HFFc6 (cell line): ENCODE results near the gene EXOSC1. TPM values are rescaled to one million over a fixed set of nuclear protein-coding genes. Genes with fewer than 3 reads are reported as not detected.
"Not testable (repeated sequence)": the region's sequence is repeated elsewhere in the genome, so short reads cannot be mapped to it uniquely, and the experiment has no call there.

Experiments used
- DNase-seq: peaks from one replicate; pipeline ENCODE4 v3.0.0-alpha.2; 2018
- H3K27ac Mint-ChIP-seq: 2 replicates; pipeline ENCODE4 v1.8.0; 2020; ENCODE audit warnings: mild to moderate bottlenecking, mixed read lengths
- H3K27me3 Mint-ChIP-seq: 2 replicates; pipeline ENCODE4 v1.8.0; 2021; ENCODE audit warnings: mild to moderate bottlenecking, moderate library complexity, mixed read lengths; ENCODE audit not compliant: insufficient read depth
- H3K36me3 Mint-ChIP-seq: 2 replicates; pipeline ENCODE4 v1.8.0; 2021; ENCODE audit warnings: low read depth, mixed read lengths
- H3K4me1 Mint-ChIP-seq: 2 replicates; pipeline ENCODE4 v1.8.0; 2020; ENCODE audit warnings: low read depth, mixed read lengths
- H3K4me3 Mint-ChIP-seq: 2 replicates; pipeline ENCODE4 v1.8.0; 2020; ENCODE audit warnings: mild to moderate bottlenecking, moderate library complexity, mixed read lengths
- H3K9me3 Mint-ChIP-seq: 2 replicates; pipeline ENCODE4 v1.8.0; 2020; ENCODE audit warnings: mild to moderate bottlenecking, mixed read lengths
- CTCF ChIP-seq: fragments of 200-600 bp; sonication (generic); IDR thresholded peaks from 2 replicates; pipeline ENCODE4 v1.5.0; 2021; ENCODE audit warnings: antibody characterized with exemption, mild to moderate bottlenecking
- total RNA-seq, 6 experiments: library from RNA; stranded (reverse); fragmentation: NEBNext Ultra II Directional; extraction: Animal tissue kit (Norgen Biotek cat#: 25700); gene quantifications; 2 replicates in 1 of 6; 3 replicates in 5 of 6; pipeline ENCODE4 v1.2.3, GENCODE V29; 2021

EXOSC1 gene
- total RNA-seq, 6 experiments from 2014 or later: 36.2 to 42.8 (median 39.9) TPM

- H3K4me3 Mint-ChIP-seq: peak overlapping the region; percentile 93
- no peaks in the 10 kb centered on the region for H3K9me3 Mint-ChIP-seq
- DNase-seq: peak; percentile 20
- peaks cover 31% of the 10 kb centered on the region for H3K36me3 Mint-ChIP-seq
- no peak for TF ChIP-seq CTCF
- H3K4me1 Mint-ChIP-seq: peaks cover 37% of the 10 kb centered on the region
- H3K27me3 Mint-ChIP-seq: peaks cover 5% of the 10 kb centered on the region
- H3K27ac Mint-ChIP-seq: peak overlapping the region; percentile 84
Observed at GRCh38 chr10:97427571-97428179, 18.1 kb downstream of the EXOSC1 start.

- TF ChIP-seq CTCF: no peak
Observed at GRCh38 chr10:97426776-97427570, 18.8 kb downstream of the EXOSC1 start.

GRCh38 chr10:97425964-97426775, 19.6 kb downstream of the EXOSC1 start, which contains the start of gene PGAM1:
Gene PGAM1, plus strand, starts transcription at chr10:97426191. Its CDS starts 117 bp downstream, at chr10:97426308.
- TF ChIP-seq CTCF: peak; percentile 80
- Mint-ChIP-seq H3K4me3 (peak within 1 kb of the TSS; percentile 93), H3K9me3 (no peaks in the 10 kb centered on the region), H3K4me1 (peaks cover 38% of the 10 kb centered on the region), H3K27ac (peak within 1 kb of the TSS; percentile 94), H3K36me3 (peaks cover 30% of the 10 kb centered on the region), H3K27me3 (peaks cover 5% of the 10 kb centered on the region)
- DNase-seq: peak; percentile 94

More at GRCh38 chr10:97426776-97427570, 18.8 kb downstream of the EXOSC1 start:
- H3K36me3 Mint-ChIP-seq: peaks cover 31% of the 10 kb centered on the region
- H3K27ac Mint-ChIP-seq: peak overlapping the region; percentile 84
- peaks cover 38% of the 10 kb centered on the region for H3K4me1 Mint-ChIP-seq
- no peaks in the 10 kb centered on the region for H3K9me3 Mint-ChIP-seq
- H3K27me3 Mint-ChIP-seq: peaks cover 5% of the 10 kb centered on the region
- DNase-seq: no peak
- H3K4me3 Mint-ChIP-seq: peak overlapping the region; percentile 93

GRCh38 chr10:97423757-97424098, 22.1 kb downstream of the EXOSC1 start:
- peak overlapping the region; percentile 37; the same call in 1 of the 2 replicates for H3K4me3 Mint-ChIP-seq
- peak overlapping the region; percentile 94 for H3K27ac Mint-ChIP-seq
- peaks cover 22% of the 10 kb centered on the region for H3K36me3 Mint-ChIP-seq

GRCh38 chr10:97416565-97416964, 29.2 kb downstream of the EXOSC1 start:
- H3K27ac Mint-ChIP-seq: no peak overlapping the region
- H3K4me1 Mint-ChIP-seq: peaks cover 37% of the 10 kb centered on the region
- no peak overlapping the region for H3K4me3 Mint-ChIP-seq
- no peak for DNase-seq
- H3K9me3 Mint-ChIP-seq: no peaks in the 10 kb centered on the region
- TF ChIP-seq CTCF: no peak
- H3K27me3 Mint-ChIP-seq: no peaks in the 10 kb centered on the region
- no peaks in the 10 kb centered on the region; the same call in 1 of the 2 replicates for H3K36me3 Mint-ChIP-seq

More at GRCh38 chr10:97423757-97424098, 22.1 kb downstream of the EXOSC1 start:
- H3K4me1 Mint-ChIP-seq: peaks cover 45% of the 10 kb centered on the region
- DNase-seq, H3K9me3 Mint-ChIP-seq, H3K27me3 Mint-ChIP-seq: not testable (repeated sequence)
